Esophagus squamous epithelium (tissue), 4 donors: ENCODE measurements around the gene PTPN1.

Source experiments
- POLR2A ChIP-seq, 4 donors: fragments of 450-650 bp; IDR thresholded peaks; one replicate each; pipeline ENCODE4 v1.6.1; 2017; ENCODE audit warnings: antibody characterized with exemption in 4 of 4, mild to moderate bottlenecking in 4 of 4, moderate library complexity in 3 of 4
- TF ChIP-seq, protein P1 (sequence below), 6 experiments: fragments of 450-650 bp in 4 of 6; fragments of 200-600 bp in 2 of 6; sonication (generic) in 2 of 6; IDR thresholded peaks; one replicate each; pipeline ENCODE4 v1.5.1; 2016 to 2019; ENCODE audit warnings: antibody characterized with exemption in 6 of 6, mild to moderate bottlenecking in 4 of 6, moderate library complexity in 4 of 6

DNA sequence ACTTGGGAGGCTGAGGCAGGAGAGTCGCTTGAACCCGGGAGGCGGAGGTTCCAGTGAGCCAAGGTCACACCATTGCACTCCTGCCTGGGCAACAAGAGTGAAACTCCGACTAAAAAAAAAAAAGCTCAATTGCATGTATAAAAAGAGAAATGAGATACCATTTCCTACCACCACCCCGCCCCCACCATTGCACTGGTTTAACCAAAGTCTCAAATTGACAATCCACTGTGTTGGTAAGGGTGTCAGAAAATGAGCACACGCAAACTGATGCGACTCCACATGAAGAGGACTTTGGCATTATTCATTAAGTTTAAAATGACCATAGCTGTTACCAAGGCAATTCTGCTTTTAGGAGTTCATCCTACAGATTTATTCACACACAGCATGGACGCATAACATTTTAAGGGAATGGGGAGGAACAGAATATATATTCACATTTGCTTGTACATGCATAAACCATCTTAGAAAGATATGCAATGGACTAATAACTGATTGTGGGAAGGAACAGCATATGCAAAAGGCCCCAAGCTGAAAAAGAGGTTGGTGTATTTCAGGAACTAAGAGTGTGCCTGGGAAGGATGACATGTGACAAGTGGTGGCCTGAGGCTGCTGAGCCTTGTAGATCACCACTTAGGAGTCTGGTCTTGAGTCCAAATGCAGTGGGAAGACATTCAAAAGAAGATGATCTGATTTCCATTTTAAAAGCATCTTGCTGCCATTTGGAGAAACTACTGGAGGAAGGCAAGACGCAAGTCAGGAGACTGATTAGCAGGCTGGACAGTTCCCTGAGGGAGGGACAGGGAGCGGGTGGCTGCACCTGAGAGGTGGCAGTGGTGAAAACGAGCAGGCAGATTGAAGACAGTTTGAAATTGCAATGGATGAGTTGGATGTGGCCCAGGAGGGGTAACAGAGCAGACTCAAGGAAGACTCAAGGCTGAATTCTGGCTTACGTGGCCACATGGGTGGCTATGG is 37.2 kb upstream of the PTPN1 start:
- TF ChIP-seq, protein P1, sequence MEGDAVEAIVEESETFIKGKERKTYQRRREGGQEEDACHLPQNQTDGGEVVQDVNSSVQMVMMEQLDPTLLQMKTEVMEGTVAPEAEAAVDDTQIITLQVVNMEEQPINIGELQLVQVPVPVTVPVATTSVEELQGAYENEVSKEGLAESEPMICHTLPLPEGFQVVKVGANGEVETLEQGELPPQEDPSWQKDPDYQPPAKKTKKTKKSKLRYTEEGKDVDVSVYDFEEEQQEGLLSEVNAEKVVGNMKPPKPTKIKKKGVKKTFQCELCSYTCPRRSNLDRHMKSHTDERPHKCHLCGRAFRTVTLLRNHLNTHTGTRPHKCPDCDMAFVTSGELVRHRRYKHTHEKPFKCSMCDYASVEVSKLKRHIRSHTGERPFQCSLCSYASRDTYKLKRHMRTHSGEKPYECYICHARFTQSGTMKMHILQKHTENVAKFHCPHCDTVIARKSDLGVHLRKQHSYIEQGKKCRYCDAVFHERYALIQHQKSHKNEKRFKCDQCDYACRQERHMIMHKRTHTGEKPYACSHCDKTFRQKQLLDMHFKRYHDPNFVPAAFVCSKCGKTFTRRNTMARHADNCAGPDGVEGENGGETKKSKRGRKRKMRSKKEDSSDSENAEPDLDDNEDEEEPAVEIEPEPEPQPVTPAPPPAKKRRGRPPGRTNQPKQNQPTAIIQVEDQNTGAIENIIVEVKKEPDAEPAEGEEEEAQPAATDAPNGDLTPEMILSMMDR (IDR thresholded peaks at IDR 0.05) = no peak
- TF ChIP-seq POLR2A (IDR thresholded peaks at IDR 0.05) = no peak
